PFSK-1 (cell line): ENCODE measurements around the gene ETV5.

Experiments used
- POLR2AphosphoS5 ChIP-seq: IDR thresholded peaks from 2 replicates; pipeline ENCODE4 v1.6.1; 2012; ENCODE audit warnings: low read depth, mild to moderate bottlenecking, control low read depth, low read length, moderate library complexity
- TAF1 ChIP-seq: IDR thresholded peaks from 2 replicates; pipeline ENCODE4 v1.6.1; 2012; ENCODE audit warnings: low read length, control low read depth, borderline replicate concordance; ENCODE audit not compliant: insufficient read depth
- TF ChIP-seq, protein P1 (sequence below), 2 experiments: IDR thresholded peaks; 2 replicates each; pipeline versions ENCODE4 v1.6.1 to v1.8.0; 2011 to 2012; ENCODE audit warnings: low read depth in 2 of 2, low read length in 2 of 2, control low read depth in 1 of 2, inconsistent platforms in 1 of 2, mild to moderate bottlenecking in 1 of 2, moderate library complexity in 1 of 2; ENCODE audit not compliant: insufficient read depth in 1 of 2

GRCh38 chr3:186004209-186004608, 104.7 kb downstream of the ETV5 start:
- TF ChIP-seq TAF1 (no peak), POLR2AphosphoS5 (no peak)
- TF ChIP-seq, protein P1, sequence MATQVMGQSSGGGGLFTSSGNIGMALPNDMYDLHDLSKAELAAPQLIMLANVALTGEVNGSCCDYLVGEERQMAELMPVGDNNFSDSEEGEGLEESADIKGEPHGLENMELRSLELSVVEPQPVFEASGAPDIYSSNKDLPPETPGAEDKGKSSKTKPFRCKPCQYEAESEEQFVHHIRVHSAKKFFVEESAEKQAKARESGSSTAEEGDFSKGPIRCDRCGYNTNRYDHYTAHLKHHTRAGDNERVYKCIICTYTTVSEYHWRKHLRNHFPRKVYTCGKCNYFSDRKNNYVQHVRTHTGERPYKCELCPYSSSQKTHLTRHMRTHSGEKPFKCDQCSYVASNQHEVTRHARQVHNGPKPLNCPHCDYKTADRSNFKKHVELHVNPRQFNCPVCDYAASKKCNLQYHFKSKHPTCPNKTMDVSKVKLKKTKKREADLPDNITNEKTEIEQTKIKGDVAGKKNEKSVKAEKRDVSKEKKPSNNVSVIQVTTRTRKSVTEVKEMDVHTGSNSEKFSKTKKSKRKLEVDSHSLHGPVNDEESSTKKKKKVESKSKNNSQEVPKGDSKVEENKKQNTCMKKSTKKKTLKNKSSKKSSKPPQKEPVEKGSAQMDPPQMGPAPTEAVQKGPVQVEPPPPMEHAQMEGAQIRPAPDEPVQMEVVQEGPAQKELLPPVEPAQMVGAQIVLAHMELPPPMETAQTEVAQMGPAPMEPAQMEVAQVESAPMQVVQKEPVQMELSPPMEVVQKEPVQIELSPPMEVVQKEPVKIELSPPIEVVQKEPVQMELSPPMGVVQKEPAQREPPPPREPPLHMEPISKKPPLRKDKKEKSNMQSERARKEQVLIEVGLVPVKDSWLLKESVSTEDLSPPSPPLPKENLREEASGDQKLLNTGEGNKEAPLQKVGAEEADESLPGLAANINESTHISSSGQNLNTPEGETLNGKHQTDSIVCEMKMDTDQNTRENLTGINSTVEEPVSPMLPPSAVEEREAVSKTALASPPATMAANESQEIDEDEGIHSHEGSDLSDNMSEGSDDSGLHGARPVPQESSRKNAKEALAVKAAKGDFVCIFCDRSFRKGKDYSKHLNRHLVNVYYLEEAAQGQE (IDR thresholded peaks at IDR 0.05; ENCODE audit: insufficient read depth in 1 of 2, low read depth in 2 of 2, low read length in 2 of 2), result no peak
